Activated T-helper 1 cell treated with anti-CD3 and anti-CD28 coated beads, Interleukin-2, amount 50 U/mL, for 16 hours (primary cell): Measurements from ENCODE around the gene VEGFA.

Experiments used
- DNase-seq, 2 donors: peaks; one replicate each; pipeline ENCODE4 v3.0.0-alpha.2; 2020; ENCODE audit warnings: low read depth in 1 of 2, low spot score in 1 of 2

Gene VEGFA

DNA sequence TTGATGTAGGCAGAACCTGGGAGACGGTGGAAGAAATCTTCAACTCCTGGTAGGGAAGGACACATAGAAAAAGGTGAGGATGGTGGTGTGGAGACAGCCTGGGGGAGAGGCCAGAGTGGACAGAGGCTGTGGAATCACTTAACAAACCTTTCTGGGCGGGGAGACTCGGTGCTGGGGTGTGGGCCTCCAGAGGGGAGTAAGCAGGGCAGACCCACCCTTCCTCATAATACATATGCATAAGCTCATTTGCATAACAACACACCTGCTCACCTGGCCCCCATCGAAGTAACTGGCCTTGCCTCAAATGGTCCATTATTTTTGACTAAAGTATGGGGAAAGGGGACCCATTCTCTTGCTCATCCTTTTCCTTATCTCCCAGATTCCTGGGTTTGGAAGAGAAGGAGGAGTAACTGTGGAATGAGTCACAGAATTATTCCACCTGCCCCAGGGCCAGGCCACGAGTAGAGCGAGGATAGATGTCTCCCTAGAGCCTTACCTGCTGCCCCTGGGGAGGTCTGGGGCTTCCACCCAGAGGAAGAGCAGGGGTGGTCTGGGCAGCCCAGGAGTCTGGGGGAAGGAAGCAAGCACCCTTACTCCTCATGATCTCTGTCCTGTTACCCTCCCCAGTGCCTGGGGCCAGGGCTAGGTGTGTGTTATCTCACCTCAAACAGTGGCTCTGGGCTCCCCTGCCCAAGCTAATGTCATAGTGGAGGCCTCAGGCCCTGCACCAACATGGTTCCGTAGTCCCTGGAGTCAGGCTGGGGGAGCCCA is 10.7 kb upstream of the VEGFA start:
- DNase-seq = no peak

- no peak for DNase-seq
These were observed 10.2 kb upstream of the VEGFA start for GRCh38 chr6:43759907-43760206.

- no peak for DNase-seq
These were observed 9.5 kb upstream of the VEGFA start for GRCh38 chr6:43760210-43761168.

- no peak for DNase-seq
These were observed 8.2 kb upstream of the VEGFA start for GRCh38 chr6:43761666-43762409.

- no peak for DNase-seq
These were observed 7.6 kb upstream of the VEGFA start for GRCh38 chr6:43762410-43762768.

DNA sequence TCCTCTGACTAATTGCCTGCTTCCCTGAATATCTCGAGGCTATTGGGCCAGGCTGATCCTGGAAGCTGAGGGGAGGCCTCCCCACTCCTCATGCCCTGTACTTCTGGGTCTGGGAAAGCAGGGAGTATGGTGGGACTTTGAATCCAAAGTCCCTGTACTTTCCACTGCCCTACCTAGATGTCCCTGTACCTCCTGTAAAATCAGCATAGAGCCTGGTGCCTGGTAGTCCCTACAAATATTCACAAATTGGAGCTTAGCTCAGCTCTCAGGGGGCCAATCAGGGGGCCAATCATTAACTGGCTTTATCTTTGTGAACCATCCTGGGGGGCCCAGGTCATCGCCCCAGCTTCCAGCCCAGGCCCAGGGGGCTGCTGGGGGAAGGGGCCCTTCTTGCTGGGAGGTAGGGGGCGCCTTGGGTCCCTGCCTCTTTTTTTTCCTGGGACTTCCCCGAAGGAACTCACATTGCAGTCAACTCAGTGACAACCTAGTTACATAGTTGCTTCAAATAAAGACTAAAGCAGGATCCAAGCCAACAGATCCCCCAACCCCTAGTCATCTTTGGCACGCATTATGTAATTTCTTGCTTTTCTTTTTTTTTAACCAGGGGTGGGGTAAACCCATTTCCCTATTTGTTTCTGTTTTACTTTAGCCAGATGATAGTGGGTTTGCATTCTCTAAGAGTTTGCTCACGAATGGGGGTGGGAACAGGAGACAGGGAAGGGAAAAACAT is 6.9 kb upstream of the VEGFA start:
- DNase-seq = no peak

- no peak for DNase-seq
These were observed 6.0 kb upstream of the VEGFA start for GRCh38 chr6:43763812-43764522.

DNA sequence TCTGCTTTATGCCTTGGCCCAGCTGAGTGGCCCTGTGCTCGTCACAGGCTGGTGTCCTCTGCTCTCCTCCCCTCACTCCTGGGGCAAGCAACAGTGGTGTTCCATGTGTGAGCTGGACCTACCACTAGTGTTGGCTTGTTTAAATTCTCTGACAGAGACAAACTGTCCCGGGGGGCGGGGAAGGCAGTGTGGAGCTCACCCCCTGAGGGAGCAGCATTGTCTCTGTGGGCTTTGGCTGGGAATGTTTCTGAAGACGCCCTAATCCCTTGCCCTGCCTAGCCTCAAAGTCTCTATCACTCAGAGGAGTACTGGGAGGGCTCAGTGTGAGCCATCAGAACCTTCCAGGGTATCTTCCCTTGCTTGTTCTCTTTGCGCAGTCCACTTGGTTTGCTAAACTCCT is 5.2 kb upstream of the VEGFA start:
- no peak for DNase-seq

DNA sequence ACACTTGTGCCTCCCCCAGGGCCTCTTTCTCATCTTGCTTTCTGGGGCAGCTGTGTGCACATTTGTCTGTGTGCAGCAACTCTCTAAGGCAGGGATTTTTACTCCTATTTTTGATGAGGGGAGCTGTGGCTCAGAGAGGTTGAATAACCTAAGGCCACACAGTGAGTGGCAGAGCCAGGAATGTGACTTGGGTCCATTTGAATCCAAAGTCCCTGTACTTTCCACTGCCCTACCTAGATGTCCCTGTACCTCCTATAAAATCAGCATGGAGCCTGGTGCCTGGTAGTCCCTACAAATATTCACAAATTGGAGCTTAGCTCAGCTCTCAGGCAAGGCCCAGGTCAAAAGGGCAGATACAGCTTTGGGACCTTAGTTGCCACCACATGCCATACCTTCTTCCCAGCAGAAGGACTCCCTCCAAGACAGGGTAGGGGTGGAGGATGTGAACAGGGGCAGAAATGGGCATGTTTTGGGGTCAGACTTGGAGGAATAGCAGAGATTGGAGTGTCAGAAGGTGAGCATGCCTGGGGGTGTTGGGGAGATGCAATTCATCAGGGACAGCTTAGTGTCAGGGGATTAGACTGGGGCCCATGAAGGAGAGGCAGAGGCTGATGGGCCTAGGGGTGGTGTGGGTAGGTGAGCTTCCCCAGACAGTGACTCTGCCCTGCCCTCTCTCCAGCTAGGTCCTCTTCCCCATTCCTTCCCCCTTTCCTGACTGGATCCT is 4.1 kb upstream of the VEGFA start:
- no peak for DNase-seq

GRCh38 chr6:43766500-43766853 is 3.5 kb upstream of the VEGFA start:
- DNase-seq = no peak

DNA sequence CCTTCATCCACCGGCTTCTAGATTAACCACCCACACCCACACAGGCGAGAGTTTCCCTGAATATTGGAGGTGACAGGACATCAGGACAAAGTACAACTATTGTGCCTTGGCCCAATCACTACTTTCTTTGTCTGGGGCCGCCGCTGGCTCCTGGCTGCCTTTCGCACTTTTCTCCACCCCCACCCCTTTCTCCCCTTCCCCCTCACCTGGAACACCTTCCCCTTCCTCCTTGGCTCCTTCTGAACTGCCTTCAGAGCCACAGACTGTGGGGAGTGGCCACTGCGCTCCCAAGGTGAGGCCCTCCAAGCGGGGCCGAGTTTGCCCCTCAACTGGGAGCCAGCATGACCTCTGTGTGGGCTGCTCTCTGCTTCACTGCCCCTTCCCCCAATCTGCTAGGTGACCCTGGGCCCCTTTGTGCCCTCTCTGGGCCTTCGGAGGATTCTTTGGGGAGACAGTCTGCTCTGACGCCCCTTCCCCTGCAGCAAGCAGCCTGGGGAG is 3.0 kb upstream of the VEGFA start:
- no peak for DNase-seq

DNA sequence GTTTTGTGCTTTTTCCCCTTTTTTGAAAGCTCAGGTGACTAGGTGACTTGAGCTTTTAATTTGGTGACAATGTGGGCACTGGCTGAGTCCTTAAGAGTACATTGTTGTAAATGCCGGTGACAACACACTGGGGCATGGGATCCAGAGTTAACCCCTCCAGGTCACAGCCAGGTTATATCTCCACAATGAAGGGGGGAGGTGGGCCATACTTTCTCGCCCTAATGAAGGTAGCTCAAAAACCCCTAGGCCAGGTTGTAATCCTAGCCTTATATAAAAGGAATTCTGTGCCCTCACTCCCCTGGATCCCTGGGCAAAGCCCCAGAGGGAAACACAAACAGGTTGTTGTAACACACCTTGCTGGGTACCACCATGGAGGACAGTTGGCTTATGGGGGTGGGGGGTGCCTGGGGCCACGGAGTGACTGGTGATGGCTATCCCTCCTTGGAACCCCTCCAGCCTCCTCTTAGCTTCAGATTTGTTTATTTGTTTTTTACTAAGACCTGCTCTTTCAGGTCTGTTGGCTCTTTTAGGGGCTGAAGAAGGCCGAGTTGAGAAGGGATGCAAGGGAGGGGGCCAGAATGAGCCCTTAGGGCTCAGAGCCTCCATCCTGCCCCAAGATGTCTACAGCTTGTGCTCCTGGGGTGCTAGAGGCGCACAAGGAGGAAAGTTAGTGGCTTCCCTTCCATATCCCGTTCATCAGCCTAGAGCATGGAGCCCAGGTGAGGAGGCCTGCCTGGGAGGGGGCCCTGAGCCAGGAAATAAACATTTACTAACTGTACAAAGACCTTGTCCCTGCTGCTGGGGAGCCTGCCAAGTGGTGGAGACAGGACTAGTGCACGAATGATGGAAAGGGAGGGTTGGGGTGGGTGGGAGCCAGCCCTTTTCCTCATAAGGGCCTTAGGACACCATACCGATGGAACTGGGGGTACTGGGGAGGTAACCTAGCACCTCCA is 2.2 kb upstream of the VEGFA start:
- DNase-seq = no peak

- DNase-seq = no peak
These were observed 1.5 kb upstream of the VEGFA start for GRCh38 chr6:43768506-43768860.

- DNase-seq = no peak
These were observed 957 bp upstream of the VEGFA start for GRCh38 chr6:43768983-43769525.

DNA sequence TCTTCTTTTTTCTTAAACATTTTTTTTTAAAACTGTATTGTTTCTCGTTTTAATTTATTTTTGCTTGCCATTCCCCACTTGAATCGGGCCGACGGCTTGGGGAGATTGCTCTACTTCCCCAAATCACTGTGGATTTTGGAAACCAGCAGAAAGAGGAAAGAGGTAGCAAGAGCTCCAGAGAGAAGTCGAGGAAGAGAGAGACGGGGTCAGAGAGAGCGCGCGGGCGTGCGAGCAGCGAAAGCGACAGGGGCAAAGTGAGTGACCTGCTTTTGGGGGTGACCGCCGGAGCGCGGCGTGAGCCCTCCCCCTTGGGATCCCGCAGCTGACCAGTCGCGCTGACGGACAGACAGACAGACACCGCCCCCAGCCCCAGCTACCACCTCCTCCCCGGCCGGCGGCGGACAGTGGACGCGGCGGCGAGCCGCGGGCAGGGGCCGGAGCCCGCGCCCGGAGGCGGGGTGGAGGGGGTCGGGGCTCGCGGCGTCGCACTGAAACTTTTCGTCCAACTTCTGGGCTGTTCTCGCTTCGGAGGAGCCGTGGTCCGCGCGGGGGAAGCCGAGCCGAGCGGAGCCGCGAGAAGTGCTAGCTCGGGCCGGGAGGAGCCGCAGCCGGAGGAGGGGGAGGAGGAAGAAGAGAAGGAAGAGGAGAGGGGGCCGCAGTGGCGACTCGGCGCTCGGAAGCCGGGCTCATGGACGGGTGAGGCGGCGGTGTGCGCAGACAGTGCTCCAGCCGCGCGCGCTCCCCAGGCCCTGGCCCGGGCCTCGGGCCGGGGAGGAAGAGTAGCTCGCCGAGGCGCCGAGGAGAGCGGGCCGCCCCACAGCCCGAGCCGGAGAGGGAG is 580 bp downstream of the VEGFA start:
- no peak for DNase-seq

DNA sequence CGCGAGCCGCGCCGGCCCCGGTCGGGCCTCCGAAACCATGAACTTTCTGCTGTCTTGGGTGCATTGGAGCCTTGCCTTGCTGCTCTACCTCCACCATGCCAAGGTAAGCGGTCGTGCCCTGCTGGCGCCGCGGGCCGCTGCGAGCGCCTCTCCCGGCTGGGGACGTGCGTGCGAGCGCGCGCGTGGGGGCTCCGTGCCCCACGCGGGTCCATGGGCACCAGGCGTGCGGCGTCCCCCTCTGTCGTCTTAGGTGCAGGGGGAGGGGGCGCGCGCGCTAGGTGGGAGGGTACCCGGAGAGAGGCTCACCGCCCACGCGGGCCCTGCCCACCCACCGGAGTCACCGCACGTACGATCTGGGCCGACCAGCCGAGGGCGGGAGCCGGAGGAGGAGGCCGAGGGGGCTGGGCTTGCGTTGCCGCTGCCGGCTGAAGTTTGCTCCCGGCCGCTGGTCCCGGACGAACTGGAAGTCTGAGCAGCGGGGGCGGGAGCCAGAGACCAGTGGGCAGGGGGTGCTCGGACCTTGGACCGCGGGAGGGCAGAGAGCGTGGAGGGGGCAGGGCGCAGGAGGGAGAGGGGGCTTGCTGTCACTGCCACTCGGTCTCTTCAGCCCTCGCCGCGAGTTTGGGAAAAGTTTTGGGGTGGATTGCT is 1.3 kb downstream of the VEGFA start:
- DNase-seq = peak in 1 of 2 donors; percentile 49
